ENCODE results near the gene CEP295NL.

CEP295NL gene

DNA sequence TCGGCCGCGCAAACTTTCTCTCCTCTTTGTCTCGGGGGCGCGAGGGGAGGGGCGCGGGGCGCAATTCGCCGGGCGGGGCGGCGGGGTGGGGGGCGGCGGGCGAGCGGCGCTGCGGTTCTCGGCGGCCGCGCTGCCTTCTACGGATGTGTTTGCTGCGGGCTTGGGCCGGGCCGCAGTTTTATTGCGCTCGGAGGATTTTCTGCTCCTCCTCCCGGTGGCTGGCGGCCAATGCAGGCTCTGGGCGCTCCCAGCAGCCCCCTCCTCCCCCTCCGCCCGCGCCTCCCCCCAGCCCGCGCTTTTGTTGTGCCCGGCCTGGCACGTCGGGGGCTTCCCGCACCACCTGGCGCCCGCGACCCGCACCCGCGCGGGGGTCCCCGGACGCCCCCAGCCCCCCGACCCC lies 22.2 kb upstream of the CEP295NL start, which contains the start of gene TIMP2:
TIMP2 (minus strand) TSS at position 154 of the 400 bp plus-strand sequence. CDS start 299 bp downstream, outside the sequence.
- H3K9ac ChIP-seq (ENCODE audit: low read length) = peak within 1 kb of the TSS; percentile 58
- H3K4me1 ChIP-seq (ENCODE audit: control insufficient read depth, low read depth, low read length) = peaks cover 4% of the 10 kb centered on the region
- H3K9me3 ChIP-seq (ENCODE audit: control insufficient read depth, low read depth, low read length) = no peaks in the 10 kb centered on the region
- H3K36me3 ChIP-seq (ENCODE audit: control insufficient read depth, low read depth, low read length) = no peaks in the 10 kb centered on the region
- no peak within 1 kb of the TSS for H3K27ac ChIP-seq (ENCODE audit: low read length)
- H3K27me3 ChIP-seq (ENCODE audit: control insufficient read depth, insufficient read depth, low read length) = no peaks in the 10 kb centered on the region
- peak within 1 kb of the TSS; percentile 70 for H3K4me3 ChIP-seq (ENCODE audit: low read length)

DNA sequence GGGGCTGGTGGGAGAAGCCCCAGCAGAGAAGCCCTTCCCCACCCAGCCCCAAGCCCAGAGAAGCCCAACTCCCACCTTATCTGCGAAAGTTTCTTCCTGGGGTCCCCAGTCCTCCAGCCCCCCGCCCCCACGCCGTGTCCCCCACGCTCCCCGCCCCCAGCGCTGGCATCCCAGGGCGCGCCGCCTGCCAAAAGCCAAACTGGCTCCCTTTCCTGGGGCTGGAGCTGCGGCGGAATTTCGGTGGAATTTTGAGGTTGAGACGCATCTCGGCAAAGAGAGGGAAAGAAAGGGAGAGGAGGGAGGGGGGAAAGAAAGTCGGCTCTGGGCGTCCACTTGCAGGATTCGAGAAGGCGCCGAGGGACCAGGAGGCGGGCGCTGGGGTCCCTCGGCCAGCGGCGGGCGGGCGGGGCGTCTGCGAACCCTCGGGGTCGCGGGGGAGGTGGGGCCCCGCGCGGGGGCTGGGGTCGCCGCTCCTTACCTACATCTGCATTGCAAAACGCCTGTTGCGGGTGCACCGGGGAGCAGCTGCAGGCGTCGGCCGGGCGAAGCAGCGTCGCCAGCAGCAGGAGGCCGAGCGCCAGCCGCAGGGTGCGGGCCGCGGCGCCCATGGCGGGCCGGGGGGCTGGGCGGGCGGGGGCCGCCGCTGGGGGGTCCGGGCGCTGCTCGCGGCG lies 21.6 kb upstream of the CEP295NL start:
- Histone ChIP-seq H3K4me3 (ENCODE audit: low read length) (peak overlapping the region; percentile 70), H3K27ac (ENCODE audit: low read length) (no peak overlapping the region), H3K27me3 (ENCODE audit: control insufficient read depth, insufficient read depth, low read length) (no peaks in the 10 kb centered on the region), H3K36me3 (ENCODE audit: control insufficient read depth, low read depth, low read length) (no peaks in the 10 kb centered on the region), H3K9me3 (ENCODE audit: control insufficient read depth, low read depth, low read length) (no peaks in the 10 kb centered on the region), H3K4me1 (ENCODE audit: control insufficient read depth, low read depth, low read length) (peaks cover 4% of the 10 kb centered on the region), H3K9ac (ENCODE audit: low read length) (peak overlapping the region; percentile 58)

DNA sequence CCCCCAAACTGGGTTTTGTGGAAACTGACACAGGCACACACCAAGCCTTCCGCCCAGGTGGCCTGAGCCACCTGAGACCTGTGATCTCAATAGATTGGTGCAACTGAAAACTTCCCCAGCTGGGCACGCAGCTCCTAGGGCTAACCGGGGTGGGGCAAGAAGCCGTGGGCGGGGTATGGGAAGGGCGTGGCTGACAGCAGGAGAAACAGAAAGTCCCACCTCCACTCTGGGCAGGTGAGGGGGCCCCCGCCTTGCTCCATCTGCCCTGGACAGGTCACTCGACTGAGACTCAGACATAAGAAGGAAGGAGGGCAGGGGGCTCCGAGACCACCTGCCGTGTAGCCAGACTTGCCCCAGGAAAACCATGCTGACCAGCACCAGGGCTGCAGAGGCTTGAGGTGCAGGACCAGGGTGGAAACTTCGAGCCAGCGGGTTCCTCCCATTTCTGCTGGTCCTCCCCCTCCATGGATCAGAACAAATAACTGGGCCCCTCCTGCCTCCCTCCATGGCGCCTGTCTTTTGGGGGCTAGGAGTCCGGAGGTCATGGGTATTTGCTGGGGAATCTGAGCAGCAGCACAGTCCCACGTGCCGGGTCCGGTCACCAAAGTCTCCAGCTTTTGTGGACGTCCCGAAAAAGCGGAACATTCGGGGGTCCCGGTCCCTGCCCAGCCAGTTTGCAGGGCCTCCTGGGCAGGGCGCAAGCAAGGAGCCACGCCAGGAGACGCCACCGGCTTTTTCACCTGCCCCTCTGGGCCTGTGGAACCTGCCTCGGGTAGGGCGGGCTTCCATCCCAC lies 20.9 kb upstream of the CEP295NL start:
- Histone ChIP-seq H3K4me1 (ENCODE audit: control insufficient read depth, low read depth, low read length) (peaks cover 4% of the 10 kb centered on the region), H3K27ac (ENCODE audit: low read length) (no peak overlapping the region), H3K9ac (ENCODE audit: low read length) (peak overlapping the region; percentile 58), H3K4me3 (ENCODE audit: low read length) (peak overlapping the region; percentile 70), H3K27me3 (ENCODE audit: control insufficient read depth, insufficient read depth, low read length) (no peaks in the 10 kb centered on the region), H3K36me3 (ENCODE audit: control insufficient read depth, low read depth, low read length) (no peaks in the 10 kb centered on the region), H3K9me3 (ENCODE audit: control insufficient read depth, low read depth, low read length) (no peaks in the 10 kb centered on the region)

DNA sequence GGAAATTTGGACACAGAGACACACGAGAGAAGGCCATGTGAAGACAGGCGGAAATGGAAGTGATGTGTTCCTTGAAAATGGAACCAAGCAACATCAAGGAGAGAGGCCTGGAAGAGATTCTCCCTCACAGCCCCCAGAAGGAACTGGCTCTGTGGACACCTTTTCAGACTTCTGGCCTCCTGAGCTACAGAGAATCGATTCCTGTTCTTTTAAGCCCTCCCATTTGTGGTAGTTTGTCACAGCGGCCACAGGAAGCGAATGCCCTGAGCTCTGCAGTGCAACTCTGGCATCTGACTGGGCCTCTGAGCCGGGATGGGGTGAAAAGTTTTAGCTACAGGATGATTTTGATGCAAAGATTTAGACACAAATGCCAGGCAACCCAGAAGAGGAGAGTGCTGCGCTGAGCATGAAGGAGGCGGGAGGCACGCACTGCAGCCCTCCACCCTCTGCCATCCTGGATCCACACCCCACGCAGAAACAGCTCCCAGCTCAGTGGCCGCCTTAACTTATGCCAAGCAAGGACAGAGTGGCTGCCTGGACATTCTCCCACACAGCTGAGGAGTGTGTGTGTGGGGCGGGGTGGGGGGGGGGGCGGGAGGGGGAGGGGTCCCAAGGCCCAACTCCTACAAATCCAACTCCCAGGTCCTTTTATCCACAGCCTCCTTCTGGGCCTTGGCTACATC lies 20.0 kb upstream of the CEP295NL start:
- Histone ChIP-seq H3K4me3 (ENCODE audit: low read length) (peak overlapping the region; percentile 70), H3K9ac (ENCODE audit: low read length) (no peak overlapping the region), H3K4me1 (ENCODE audit: control insufficient read depth, low read depth, low read length) (peaks cover 4% of the 10 kb centered on the region), H3K36me3 (ENCODE audit: control insufficient read depth, low read depth, low read length) (no peaks in the 10 kb centered on the region), H3K27ac (ENCODE audit: low read length) (no peak overlapping the region), H3K27me3 (ENCODE audit: control insufficient read depth, insufficient read depth, low read length) (no peaks in the 10 kb centered on the region), H3K9me3 (ENCODE audit: control insufficient read depth, low read depth, low read length) (no peaks in the 10 kb centered on the region)

DNA sequence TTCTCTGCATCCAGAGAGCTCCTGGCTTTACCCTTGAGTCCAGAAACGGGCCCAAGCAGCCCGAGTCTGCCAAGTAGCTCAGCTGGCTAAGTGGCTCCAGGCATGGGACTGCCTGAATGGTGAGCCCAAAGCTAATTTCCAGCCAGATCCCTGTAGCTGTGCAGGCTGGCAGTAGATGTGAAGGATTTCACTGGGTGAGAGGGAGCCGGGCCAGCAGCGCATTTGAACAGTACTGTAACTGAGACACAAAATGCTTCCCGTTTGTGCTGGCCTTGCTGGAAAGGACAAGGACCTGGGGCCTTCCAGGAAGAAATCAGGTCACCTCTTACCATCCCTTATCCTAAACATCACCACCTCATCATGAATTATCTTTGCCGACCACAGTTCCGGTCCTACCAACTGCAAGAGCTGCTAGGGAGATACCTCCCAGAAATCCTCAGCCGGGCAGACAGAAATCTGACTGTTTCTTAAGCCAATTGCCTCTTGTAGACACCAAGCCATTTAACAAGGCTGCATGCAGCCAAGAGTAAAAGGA lies 18.5 kb upstream of the CEP295NL start:
- no peak overlapping the region for H3K9ac ChIP-seq (ENCODE audit: low read length)
- H3K27me3 ChIP-seq (ENCODE audit: control insufficient read depth, insufficient read depth, low read length) = no peaks in the 10 kb centered on the region
- H3K9me3 ChIP-seq (ENCODE audit: control insufficient read depth, low read depth, low read length) = no peaks in the 10 kb centered on the region
- H3K4me3 ChIP-seq (ENCODE audit: low read length) = no peak overlapping the region
- no peak overlapping the region for H3K27ac ChIP-seq (ENCODE audit: low read length)
- no peaks in the 10 kb centered on the region for H3K36me3 ChIP-seq (ENCODE audit: control insufficient read depth, low read depth, low read length)
- H3K4me1 ChIP-seq (ENCODE audit: control insufficient read depth, low read depth, low read length) = peaks cover 4% of the 10 kb centered on the region

DNA sequence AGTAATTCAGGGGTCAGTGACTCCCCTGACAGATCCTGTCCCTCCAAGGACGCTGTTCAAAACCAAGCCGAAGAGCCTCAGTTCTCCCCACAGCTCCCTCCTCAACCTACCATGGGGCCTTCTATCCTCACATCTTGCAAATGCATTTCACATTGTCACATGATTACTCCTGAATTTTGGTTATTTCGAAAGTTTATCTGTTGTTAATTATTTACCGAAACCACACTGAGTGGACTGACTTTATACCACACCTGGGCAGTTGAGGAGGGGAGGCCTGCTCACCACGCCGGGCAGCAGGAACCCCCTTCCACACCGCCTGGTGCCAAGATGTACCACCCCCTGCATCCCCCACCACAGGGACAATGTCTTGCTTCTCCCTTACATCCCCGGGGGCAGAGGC lies 17.5 kb upstream of the CEP295NL start:
- Histone ChIP-seq H3K27ac (ENCODE audit: low read length) (no peak overlapping the region), H3K9ac (ENCODE audit: low read length) (no peak overlapping the region), H3K4me3 (ENCODE audit: low read length) (no peak overlapping the region), H3K4me1 (ENCODE audit: control insufficient read depth, low read depth, low read length) (peaks cover 4% of the 10 kb centered on the region), H3K36me3 (ENCODE audit: control insufficient read depth, low read depth, low read length) (no peaks in the 10 kb centered on the region), H3K27me3 (ENCODE audit: control insufficient read depth, insufficient read depth, low read length) (no peaks in the 10 kb centered on the region), H3K9me3 (ENCODE audit: control insufficient read depth, low read depth, low read length) (no peaks in the 10 kb centered on the region)

DNA sequence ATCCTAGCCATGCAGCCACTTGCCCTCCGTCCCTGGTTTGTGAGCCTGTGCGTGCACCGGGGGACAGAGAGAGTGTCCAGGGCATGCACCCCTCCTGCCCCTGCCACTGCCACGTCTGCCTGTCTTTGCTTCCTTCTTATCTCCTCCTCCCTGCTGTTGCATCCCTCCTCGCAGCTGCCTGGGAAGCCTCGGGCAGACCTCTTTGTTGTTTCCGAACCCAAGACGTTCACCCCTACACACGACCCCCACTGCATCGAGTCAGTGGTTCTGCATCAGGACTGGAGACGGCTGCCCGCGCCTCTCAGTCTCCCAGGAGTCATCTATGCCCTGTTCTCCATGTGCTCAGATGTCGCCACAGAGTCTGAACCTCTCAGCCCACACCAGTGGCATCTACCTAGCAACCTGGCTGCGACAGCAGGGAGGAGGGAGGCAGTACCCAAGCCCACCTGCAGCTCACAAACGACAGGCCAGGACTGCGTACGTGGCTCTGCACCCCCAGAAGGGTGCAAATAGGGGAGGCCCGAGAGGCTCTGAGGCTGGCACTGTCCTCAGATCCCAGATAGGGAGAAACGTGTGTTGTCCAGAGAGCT lies 17.0 kb upstream of the CEP295NL start:
- H3K36me3 ChIP-seq (ENCODE audit: control insufficient read depth, low read depth, low read length) = no peaks in the 10 kb centered on the region
- no peaks in the 10 kb centered on the region for H3K9me3 ChIP-seq (ENCODE audit: control insufficient read depth, low read depth, low read length)
- H3K27ac ChIP-seq (ENCODE audit: low read length) = no peak overlapping the region
- H3K27me3 ChIP-seq (ENCODE audit: control insufficient read depth, insufficient read depth, low read length) = no peaks in the 10 kb centered on the region
- H3K4me3 ChIP-seq (ENCODE audit: low read length) = no peak overlapping the region
- no peak overlapping the region for H3K9ac ChIP-seq (ENCODE audit: low read length)
- peaks cover 4% of the 10 kb centered on the region for H3K4me1 ChIP-seq (ENCODE audit: control insufficient read depth, low read depth, low read length)

DNA sequence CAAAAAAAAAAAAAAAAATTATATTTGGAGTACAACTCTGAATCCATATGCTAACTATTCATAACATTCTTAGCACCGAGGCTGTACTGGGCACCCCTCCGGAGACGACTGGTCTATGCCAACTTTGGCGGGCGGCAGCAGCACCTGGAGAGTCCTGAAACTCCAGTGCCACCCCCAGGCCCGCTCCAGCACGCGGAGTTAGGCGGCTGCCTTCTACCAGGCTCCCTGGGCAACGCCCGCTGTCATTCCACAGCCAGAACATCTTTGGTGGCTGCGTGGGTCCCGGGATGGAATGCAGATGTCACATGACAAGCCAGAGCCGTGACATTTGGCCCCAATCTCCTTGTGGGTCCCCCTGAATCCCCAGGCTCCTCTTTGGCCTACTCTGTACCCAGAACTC lies 16.0 kb upstream of the CEP295NL start:
- Histone ChIP-seq H3K27ac (ENCODE audit: low read length) (no peak overlapping the region), H3K9ac (ENCODE audit: low read length) (no peak overlapping the region), H3K27me3 (ENCODE audit: control insufficient read depth, insufficient read depth, low read length) (no peaks in the 10 kb centered on the region), H3K4me3 (ENCODE audit: low read length) (no peak overlapping the region), H3K4me1 (ENCODE audit: control insufficient read depth, low read depth, low read length) (peaks cover 4% of the 10 kb centered on the region), H3K36me3 (ENCODE audit: control insufficient read depth, low read depth, low read length) (no peaks in the 10 kb centered on the region), H3K9me3 (ENCODE audit: control insufficient read depth, low read depth, low read length) (no peaks in the 10 kb centered on the region)

DNA sequence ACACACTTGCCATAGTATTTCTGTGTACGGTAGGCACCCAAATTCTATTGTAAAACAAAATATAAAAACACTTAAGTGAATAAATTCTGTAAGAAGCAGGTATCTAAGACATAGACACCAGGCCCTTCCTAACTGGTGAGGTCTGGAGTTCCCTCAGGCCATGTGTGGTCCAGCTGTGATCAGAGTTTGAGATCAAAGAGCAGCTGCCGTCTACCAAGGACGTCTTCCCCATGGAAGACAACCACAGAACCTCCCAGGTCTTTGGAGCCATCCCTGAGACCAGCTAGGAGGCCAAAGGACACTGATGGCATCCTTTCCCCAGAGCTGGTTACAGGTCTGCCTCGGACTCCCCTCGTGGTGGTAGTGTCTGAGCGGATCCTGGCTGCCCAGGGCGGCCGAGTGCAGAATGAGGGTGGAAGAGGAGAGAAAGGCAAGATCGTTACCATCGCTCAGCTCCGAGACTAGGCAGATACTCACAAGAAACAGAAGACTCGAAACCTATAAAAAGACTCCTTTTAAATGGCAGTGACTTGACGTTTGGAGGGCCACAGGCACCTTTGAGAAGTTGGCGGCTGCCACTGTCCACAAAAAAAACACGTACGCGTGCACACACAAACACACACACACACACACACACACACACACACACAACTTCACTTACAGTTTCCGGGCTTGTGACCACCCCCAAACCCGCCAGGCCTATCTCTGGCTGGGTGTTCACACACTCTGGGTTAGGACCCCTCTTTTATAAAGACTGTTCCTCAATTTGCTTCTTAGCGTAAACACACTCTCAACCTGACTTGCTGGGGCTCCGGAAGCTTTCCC lies 14.7 kb upstream of the CEP295NL start:
- H3K9me3 ChIP-seq (ENCODE audit: control insufficient read depth, low read depth, low read length) = no peaks in the 10 kb centered on the region
- no peak overlapping the region for H3K27ac ChIP-seq (ENCODE audit: low read length)
- H3K27me3 ChIP-seq (ENCODE audit: control insufficient read depth, insufficient read depth, low read length) = no peaks in the 10 kb centered on the region
- H3K4me3 ChIP-seq (ENCODE audit: low read length) = no peak overlapping the region
- no peaks in the 10 kb centered on the region for H3K36me3 ChIP-seq (ENCODE audit: control insufficient read depth, low read depth, low read length)
- H3K4me1 ChIP-seq (ENCODE audit: control insufficient read depth, low read depth, low read length) = no peaks in the 10 kb centered on the region
- H3K9ac ChIP-seq (ENCODE audit: low read length) = no peak overlapping the region

DNA sequence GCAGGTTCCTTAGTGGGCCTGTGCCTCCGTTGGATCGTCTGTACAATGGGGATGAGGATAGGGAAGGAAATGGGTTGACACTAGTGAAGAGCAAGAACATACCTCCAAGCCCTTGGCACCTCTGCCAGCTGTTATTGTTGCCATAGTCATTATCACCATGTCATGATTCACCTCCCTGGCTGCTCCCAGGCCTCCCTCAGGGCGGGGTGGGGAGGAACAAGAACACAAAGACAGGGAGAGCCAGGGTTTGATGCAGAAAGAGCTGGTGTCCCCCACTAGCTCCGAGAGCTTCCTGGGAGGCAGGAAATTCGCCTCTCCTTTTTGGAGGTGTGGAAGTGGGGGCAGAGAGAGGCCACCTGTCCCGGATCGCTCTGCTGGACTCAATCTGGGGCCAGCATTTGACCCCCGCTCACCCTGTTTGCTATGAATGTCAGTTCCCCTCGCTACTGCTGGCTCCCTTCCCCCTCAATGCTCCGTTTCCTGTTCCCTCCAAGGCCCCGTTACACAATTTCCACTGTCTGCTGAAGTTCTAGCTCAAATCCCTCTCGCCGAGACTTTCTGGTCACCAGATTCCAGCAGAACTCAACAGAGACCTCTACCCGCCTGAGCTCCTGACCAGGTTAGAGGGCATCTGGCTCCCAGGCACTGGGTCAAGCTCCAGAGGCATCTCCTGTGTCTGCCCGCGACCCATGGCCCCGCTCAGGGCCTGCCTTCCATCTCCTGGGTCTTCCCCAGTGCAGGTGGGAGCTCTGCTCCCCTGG lies 13.1 kb upstream of the CEP295NL start:
- Histone ChIP-seq H3K4me3 (ENCODE audit: low read length) (no peak overlapping the region), H3K9ac (ENCODE audit: low read length) (no peak overlapping the region)

More for the DNA sequence above, 13.1 kb upstream of the CEP295NL start:
- Histone ChIP-seq H3K4me1 (ENCODE audit: control insufficient read depth, low read depth, low read length) (no peaks in the 10 kb centered on the region), H3K36me3 (ENCODE audit: control insufficient read depth, low read depth, low read length) (no peaks in the 10 kb centered on the region), H3K9me3 (ENCODE audit: control insufficient read depth, low read depth, low read length) (no peaks in the 10 kb centered on the region), H3K27ac (ENCODE audit: low read length) (no peak overlapping the region), H3K27me3 (ENCODE audit: control insufficient read depth, insufficient read depth, low read length) (no peaks in the 10 kb centered on the region)

Measured in iPS-18a (cell line).